H1 (cell line): Measurements from ENCODE around the gene LSM11. TPM values are rescaled to one million over a fixed set of nuclear protein-coding genes. Genes with fewer than 3 reads are reported as not detected.

ENCODE experiments used
- CTCF ChIA-PET: fragments of 300-600 bp; sonication (Branson Sonifier 250); formaldehyde crosslinking; loops from one replicate; lab custom pipeline; 2021; ENCODE audit not compliant: partially characterized antibody; lab: Charles Lee
- POLR2A ChIA-PET: fragments of 300-600 bp; sonication (Branson Sonifier 250); formaldehyde crosslinking; loops from one replicate; lab custom pipeline; 2021; ENCODE audit warnings: inconsistent platforms; ENCODE audit not compliant: partially characterized antibody; lab: Charles Lee
- DNase-seq, 2 experiments: peaks; one replicate each; pipeline versions ENCODE4 v3.0.0 to v3.0.0-alpha.2; 2010 to 2022; ENCODE audit warnings: low spot score in 2 of 2, low read depth in 1 of 2, mixed read lengths in 1 of 2
- FAIRE-seq: peaks from 2 replicates; lab custom pipeline; 2011; peaks lifted over from hg19 to GRCh38; lab: Jason Lieb, UNC
- H2AFZ ChIP-seq: 2 replicates; pipeline ENCODE4 v1.8.1; 2012; ENCODE audit warnings: low read length, inconsistent platforms
- H2AK5ac ChIP-seq: 2 replicates; pipeline ENCODE4 v1.6.1; 2013; ENCODE audit warnings: low read depth, low read length
- H2BK120ac ChIP-seq: replicated peaks from 2 replicates; pipeline ENCODE3; 2013; ENCODE audit warnings: low read depth, low read length, inconsistent platforms
- H2BK12ac ChIP-seq: 2 replicates; pipeline ENCODE4 v1.6.1; 2013; ENCODE audit warnings: low read depth, low read length
- H2BK15ac ChIP-seq: 2 replicates; pipeline ENCODE4 v1.6.1; 2013; ENCODE audit warnings: low read length
- H2BK20ac ChIP-seq: 2 replicates; pipeline ENCODE4 v1.6.1; 2013; ENCODE audit warnings: low read length
- H2BK5ac ChIP-seq: 2 replicates; pipeline ENCODE4 v1.6.1; 2013; ENCODE audit warnings: low read depth, low read length
- H3K14ac ChIP-seq: 2 replicates; pipeline ENCODE4 v1.6.1; 2013; ENCODE audit warnings: inconsistent platforms; ENCODE audit not compliant: insufficient read length
- H3K18ac ChIP-seq: 2 replicates; pipeline ENCODE4 v1.6.1; 2013; ENCODE audit warnings: low read length; ENCODE audit errors: extremely low read depth
- H3K23ac ChIP-seq: 2 replicates; pipeline ENCODE4 v1.6.1; 2013; ENCODE audit warnings: inconsistent platforms; ENCODE audit not compliant: insufficient read length
- H3K23me2 ChIP-seq: 2 replicates; pipeline ENCODE4 v1.6.1; 2013; ENCODE audit warnings: low read depth, low read length
- H3K27ac ChIP-seq: 2 replicates; pipeline ENCODE4 v1.6.1; 2011; ENCODE audit warnings: low read depth, low read length, inconsistent platforms
- H3K27me3 ChIP-seq, 4 experiments: replicated peaks in 1 of 4; 1 replicate in 1 of 4; 2 replicates in 3 of 4; pipeline versions ENCODE4 v1.6.1 to v1.8.1; 2011 to 2013; ENCODE audit warnings: low read length in 3 of 4, mild to moderate bottlenecking in 3 of 4, inconsistent platforms in 2 of 4, mixed read lengths in 2 of 4, moderate library complexity in 1 of 4; ENCODE audit not compliant: control insufficient read depth in 3 of 4, insufficient read depth in 3 of 4; ENCODE audit errors: extremely low read depth in 1 of 4
- H3K36me3 ChIP-seq, 4 experiments: 2 replicates each; pipeline versions ENCODE4 v1.6.1 to v1.8.1; 2011 to 2013; ENCODE audit warnings: mild to moderate bottlenecking in 4 of 4, low read length in 3 of 4, moderate library complexity in 2 of 4, control low read depth in 1 of 4, inconsistent platforms in 1 of 4; ENCODE audit not compliant: insufficient read depth in 4 of 4, control insufficient read depth in 2 of 4
- H3K4ac ChIP-seq: replicated peaks from 2 replicates; pipeline ENCODE3; 2013; ENCODE audit warnings: low read length, low read depth, mixed read lengths, inconsistent platforms; ENCODE audit not compliant: insufficient read length
- H3K4me1 ChIP-seq, 4 experiments: replicated peaks in 1 of 4; 1 replicate in 1 of 4; 2 replicates in 3 of 4; pipeline versions ENCODE4 v1.6.1 to v1.8.1; 2011 to 2013; ENCODE audit warnings: low read length in 3 of 4, inconsistent platforms in 2 of 4, mixed read lengths in 1 of 4; ENCODE audit not compliant: insufficient read depth in 4 of 4, control insufficient read depth in 3 of 4
- H3K4me2 ChIP-seq, 2 experiments: 2 replicates each; pipeline versions ENCODE4 v1.6.1 to v1.8.1; 2011 to 2013; ENCODE audit warnings: low read depth in 2 of 2, low read length in 2 of 2, control low read depth in 1 of 2, inconsistent platforms in 1 of 2, mild to moderate bottlenecking in 1 of 2; ENCODE audit not compliant: insufficient read depth in 1 of 2
- H3K4me3 ChIP-seq, 4 experiments: fragments of 200-600, 300-600 bp in 1 of 4; sonication (generic), shearing (Covaris generic), sonication (Bioruptor Twin) in 1 of 4; 2 replicates each; pipeline versions ENCODE4 v1.5.1 to v1.8.1; 2011 to 2016; ENCODE audit warnings: low read length in 4 of 4, low read depth in 3 of 4, control low read depth in 2 of 4, inconsistent platforms in 2 of 4, mild to moderate bottlenecking in 2 of 4, mixed read lengths in 1 of 4, moderate library complexity in 1 of 4; ENCODE audit not compliant: insufficient read depth in 2 of 4; ENCODE audit errors: extremely low read depth in 1 of 4
- H3K56ac ChIP-seq: replicated peaks from 2 replicates; pipeline ENCODE3; 2013; ENCODE audit warnings: low read depth, mild to moderate bottlenecking, mixed read lengths, low read length, inconsistent platforms; ENCODE audit not compliant: insufficient read length
- H3K79me1 ChIP-seq: 2 replicates; pipeline ENCODE4 v1.6.1; 2013; ENCODE audit warnings: low read depth, low read length, control low read depth
- H3K79me2 ChIP-seq, 2 experiments: 2 replicates each; pipeline versions ENCODE4 v1.6.1 to v1.8.1; 2012 to 2013; ENCODE audit warnings: low read length in 2 of 2, mild to moderate bottlenecking in 2 of 2, inconsistent platforms in 1 of 2; ENCODE audit not compliant: insufficient read depth in 2 of 2, control insufficient read depth in 1 of 2
- H3K9ac ChIP-seq, 4 experiments: replicated peaks in 1 of 4; 1 replicate in 1 of 4; 2 replicates in 3 of 4; pipeline versions ENCODE4 v1.6.1 to v1.8.1; 2011 to 2013; ENCODE audit warnings: low read depth in 3 of 4, low read length in 3 of 4, control low read depth in 2 of 4, mild to moderate bottlenecking in 2 of 4, moderate library complexity in 2 of 4, inconsistent platforms in 1 of 4; ENCODE audit errors: extremely low read depth in 1 of 4
- H3K9me3 ChIP-seq, 2 experiments: 2 replicates each; pipeline versions ENCODE4 v1.6.1 to v1.8.1; 2012 to 2013; ENCODE audit warnings: mild to moderate bottlenecking in 2 of 2, moderate library complexity in 2 of 2, control low read depth in 1 of 2, inconsistent platforms in 1 of 2, low read depth in 1 of 2, low read length in 1 of 2, mixed read lengths in 1 of 2; ENCODE audit not compliant: insufficient read depth in 2 of 2
- H4K20me1 ChIP-seq, 2 experiments: replicated peaks in 1 of 2; 2 replicates each; pipeline versions ENCODE3 to v1.8.1; 2011 to 2013; ENCODE audit warnings: inconsistent platforms in 2 of 2, low read length in 2 of 2, mild to moderate bottlenecking in 1 of 2; ENCODE audit not compliant: insufficient read depth in 2 of 2, control insufficient read depth in 1 of 2
- H4K5ac ChIP-seq: 2 replicates; pipeline ENCODE4 v1.6.1; 2013; ENCODE audit warnings: low read length, low read depth, mixed read lengths, inconsistent platforms; ENCODE audit not compliant: insufficient read length
- H4K8ac ChIP-seq: 2 replicates; pipeline ENCODE4 v1.8.0; 2013; ENCODE audit warnings: mild to moderate bottlenecking, moderate library complexity, low read length, inconsistent platforms; ENCODE audit not compliant: insufficient read depth; ENCODE audit errors: extremely low read depth
- H4K91ac ChIP-seq: replicated peaks from 2 replicates; pipeline ENCODE3; 2013; ENCODE audit warnings: low read length, mixed read lengths, inconsistent platforms; ENCODE audit not compliant: insufficient read length
- HDAC6 ChIP-seq: IDR thresholded peaks from one replicate; pipeline ENCODE4 v1.7.1; 2012; ENCODE audit warnings: low read depth, mild to moderate bottlenecking, inconsistent platforms, low read length, moderate library complexity
- JUND ChIP-seq: IDR thresholded peaks from 2 replicates; pipeline ENCODE4 v1.6.1; 2011; ENCODE audit warnings: mild to moderate bottlenecking, improper control_type of control experiment, low read length
- KDM4A ChIP-seq: IDR thresholded peaks from one replicate; pipeline ENCODE4 v1.7.1; 2012; ENCODE audit warnings: low read depth, mild to moderate bottlenecking, moderate library complexity, low read length, inconsistent platforms; ENCODE audit not compliant: severe bottlenecking
- MAFK ChIP-seq: IDR thresholded peaks from 2 replicates; pipeline ENCODE4 v1.6.1; 2012; ENCODE audit warnings: low read depth, mild to moderate bottlenecking, improper control_type of control experiment, low read length
- POLR2A ChIP-seq, 2 experiments: IDR thresholded peaks; 1 replicate in 1 of 2; 2 replicates in 1 of 2; pipeline ENCODE4 v1.6.1; 2011; ENCODE audit warnings: low read depth in 2 of 2, low read length in 2 of 2, mild to moderate bottlenecking in 2 of 2; ENCODE audit errors: control extremely low read depth in 1 of 2
- SP4 ChIP-seq: IDR thresholded peaks from 2 replicates; pipeline ENCODE4 v1.6.1; 2012; ENCODE audit warnings: low read length, inconsistent platforms
- ZNF274 ChIP-seq: IDR thresholded peaks from 2 replicates; pipeline ENCODE4 v1.7.0; 2012; ENCODE audit warnings: low read length, borderline replicate concordance; ENCODE audit errors: extremely low read depth
- WGBS, 2 experiments: shearing (Covaris generic) in 1 of 2; methylation state at CpG; one replicate each; pipeline versions ENCODE4 v1.1.6 to v1.1.7; 2013 to 2015; ENCODE audit warnings: low lambda C conversion rate in 2 of 2, mixed read lengths in 2 of 2, inconsistent platforms in 1 of 2, low coverage in 1 of 2, missing lambda C conversion rate in 1 of 2; ENCODE audit not compliant: insufficient replicate concordance in 2 of 2, insufficient coverage in 1 of 2, insufficient read length in 1 of 2; ENCODE audit errors: extremely low coverage in 1 of 2, missing lambda C conversion rate in 1 of 2; 5-methylcytosine and 5-hydroxymethylcytosine counted together
- polyA plus RNA-seq, 7 experiments: library from polyadenylated mRNA; depleted of rRNA in 3 of 7; stranded (reverse) in 5 of 7; unstranded in 2 of 7; fragments of >200 nt in 5 of 7; fragments of 200-250 nt in 2 of 7; gene quantifications; 1 replicate in 5 of 7; 2 replicates in 1 of 7; 4 replicates in 1 of 7; pipeline versions ENCODE4 v1.2.1 to v1.2.3, GENCODE V29; 2011 to 2013; ENCODE audit warnings: missing spikeins in 2 of 7, mixed read lengths in 2 of 7
- total RNA-seq: library from RNA; stranded (reverse); fragmentation: NEBNext Ultra II Directional; extraction: Animal tissue kit (Norgen Biotek cat#: 25700); gene quantifications from 2 replicates; pipeline ENCODE4 v1.2.1, GENCODE V29; 2021

Gene LSM11
- total and polyA plus RNA-seq, 2 of the 8 experiments (the other 6 are each of a cell fraction or from before 2014, with no cell fraction given): 1.8 to 3.9 TPM

- H3K27ac ChIP-seq: no peak overlapping the region
- H3K36me3 ChIP-seq: peaks cover 0 to 25% (median 6%) of the 10 kb centered on the region in 4 experiments; a peak in 5 of 8 replicates
- H4K5ac ChIP-seq: no peak overlapping the region
- ChIA-PET POLR2A (interaction anchor here (1.0 to 1.8 kb wide), 7 partner anchors 9 to 261 kb away, joined by 3 to 10 read pairs (median 4); partner anchors contain the start of gene LSM11), CTCF (interaction anchor here (0.9 to 2.9 kb wide), 7 partner anchors 12 to 388 kb away, joined by 3 to 11 read pairs (median 4); partner anchors contain the start of gene LSM11)
- WGBS, 2 experiments: 19% methylated on average over 5 of the region's 5 CpGs; no CpG with 5 or more reads in 1 of the 2 experiments
- H2AFZ ChIP-seq: 0 out of 2 replicates have a peak overlapping the region, but pooled peaks have one; percentile 27
- H2BK15ac ChIP-seq: no peak overlapping the region
- no peak overlapping the region for H3K4ac ChIP-seq
- H2BK120ac ChIP-seq: no peak overlapping the region
- H3K4me2 ChIP-seq: peak overlapping the region; percentile 70 to 77
- FAIRE-seq: no peak
- TF ChIP-seq HDAC6 (no peak), MAFK (no peak), ZNF274 (no peak), JUND (no peak), POLR2A (IDR thresholded peaks at IDR 0.05; ENCODE audit: control extremely low read depth in 1 of 2, low read depth in 2 of 2, low read length in 2 of 2) (no peak), SP4 (no peak), KDM4A (no peak)
- TF ChIP-seq, all 59 proteins: peak for 0
- Histone ChIP-seq H3K23me2 (peaks cover 4% of the 10 kb centered on the region; the same call in 1 of the 2 replicates), H3K56ac (no peak overlapping the region), H3K79me2 (no peaks in the 10 kb centered on the region; a peak in 1 of 4 replicates), H3K27me3 (no peaks in the 10 kb centered on the region), H4K8ac (no peak overlapping the region), H2BK12ac (no peak overlapping the region), H2BK5ac (no peak overlapping the region), H2AK5ac (no peak overlapping the region), H3K9me3 (no peaks in the 10 kb centered on the region), H3K18ac (no peak overlapping the region), H2BK20ac (no peak overlapping the region), H3K4me1 (no peaks in the 10 kb centered on the region), H3K79me1 (no peaks in the 10 kb centered on the region), H4K91ac (no peak overlapping the region), H3K4me3 (peak overlapping the region; percentile 79 to 98 (median 90); a peak in 7 of 8 replicates), H4K20me1 (no peaks in the 10 kb centered on the region), H3K9ac (peak overlapping the region in 1 of 4 experiments; percentile 94; a peak in 2 of 7 replicates), H3K14ac (no peak overlapping the region), H3K23ac (no peak overlapping the region)
- DNase-seq: no peak
Measured at GRCh38 chr5:157730900-157731271, 12.6 kb upstream of the LSM11 start.
